ENCODE results near the gene TXNL1. TPM values are rescaled to one million over a fixed set of nuclear protein-coding genes. Genes with fewer than 3 reads are reported as not detected.

Gene TXNL1
- 10 to 100 TPM; 72.8 to 74.5 TPM for total RNA-seq

GRCh38 chr18:56638232-56639103 lies at the start of gene TXNL1:
Gene TXNL1, minus strand, starts transcription at chr18:56638592. Its CDS starts 152 bp downstream, at chr18:56638440.
- ATAC-seq (peak; percentile 99), DNase-seq (peak; percentile 98)
- peaks cover 31% of the 10 kb centered on the region for H3K4me1 Mint-ChIP-seq (ENCODE audit: low read depth)
- ChIA-PET POLR2A (interaction anchor here (0.8 to 3.2 kb wide), 4 partner anchors 12 to 235 kb away, joined by 3 to 29 read pairs (median 4); partner anchors contain the start of gene WDR7), CTCF (interaction anchor here (0.7 to 1.4 kb wide), 5 partner anchors 9 to 70 kb away, joined by 3 to 4 read pairs (median 3); partner anchors contain the start of gene WDR7)
- H3K4me3 Mint-ChIP-seq, result peak within 1 kb of the TSS; percentile 100
- no peaks in the 10 kb centered on the region for H3K9me3 Mint-ChIP-seq
- intact Hi-C loops (cut with micrococcal nuclease), result no loop called here
- no peaks in the 10 kb centered on the region for H3K27me3 Mint-ChIP-seq
- peak within 1 kb of the TSS; percentile 96 for H3K27ac Mint-ChIP-seq
- no peak for TF ChIP-seq CTCF (IDR thresholded peaks at IDR 0.05)
- peaks cover 24% of the 10 kb centered on the region for H3K36me3 Mint-ChIP-seq (ENCODE audit: low read depth)

GRCh38 chr18:56684277-56684676 lies 45.9 kb upstream of the TXNL1 start:
- H3K27me3 Mint-ChIP-seq, result no peaks in the 10 kb centered on the region
- ChIA-PET POLR2A (interaction anchor here (1.0 to 1.1 kb wide), 2 partner anchors 10 to 13 kb away, joined by 3 read pairs; no protein-coding TSS in a partner anchor), CTCF (interaction anchor here (4.0 kb wide), 1 partner anchor 18 kb away, joined by 21 read pairs; no protein-coding TSS in a partner anchor)
- DNase-seq (no peak), ATAC-seq (no peak)
- TF ChIP-seq CTCF (IDR thresholded peaks at IDR 0.05), result no peak
- intact Hi-C loops (cut with micrococcal nuclease), result no loop called here
- peaks cover 8% of the 10 kb centered on the region for H3K36me3 Mint-ChIP-seq (ENCODE audit: low read depth)
- no peaks in the 10 kb centered on the region for H3K9me3 Mint-ChIP-seq
- H3K4me1 Mint-ChIP-seq (ENCODE audit: low read depth), result no peaks in the 10 kb centered on the region
- no peak overlapping the region for H3K27ac Mint-ChIP-seq
- no peak overlapping the region for H3K4me3 Mint-ChIP-seq

GRCh38 chr18:56678836-56679565 lies 40.6 kb upstream of the TXNL1 start:
- Mint-ChIP-seq H3K27ac (no peak overlapping the region), H3K4me3 (no peak overlapping the region), H3K36me3 (ENCODE audit: low read depth) (peaks cover 16% of the 10 kb centered on the region), H3K27me3 (no peaks in the 10 kb centered on the region), H3K4me1 (ENCODE audit: low read depth) (peaks cover 2% of the 10 kb centered on the region), H3K9me3 (peaks cover 2% of the 10 kb centered on the region)
- no peak for TF ChIP-seq CTCF (IDR thresholded peaks at IDR 0.05)
- intact Hi-C loops (cut with micrococcal nuclease), result no loop called here
- POLR2A ChIA-PET, result no interaction called here
- ATAC-seq (no peak), DNase-seq (no peak)
- CTCF ChIA-PET, result no interaction called here

GRCh38 chr18:56676639-56677038 lies 38.2 kb upstream of the TXNL1 start:
- H3K36me3 Mint-ChIP-seq (ENCODE audit: low read depth), result peaks cover 16% of the 10 kb centered on the region
- DNase-seq (no peak), ATAC-seq (no peak)
- no peak overlapping the region for H3K4me3 Mint-ChIP-seq
- POLR2A ChIA-PET, result no interaction called here
- intact Hi-C loops (cut with micrococcal nuclease), result no loop called here
- H3K27ac Mint-ChIP-seq, result no peak overlapping the region
- H3K9me3 Mint-ChIP-seq, result peaks cover 2% of the 10 kb centered on the region
- H3K4me1 Mint-ChIP-seq (ENCODE audit: low read depth), result peaks cover 3% of the 10 kb centered on the region
- CTCF ChIA-PET, result interaction anchor here (0.9 kb wide), 1 partner anchor 15 kb away, joined by 3 read pairs; no protein-coding TSS in a partner anchor
- H3K27me3 Mint-ChIP-seq, result no peaks in the 10 kb centered on the region
- TF ChIP-seq CTCF (IDR thresholded peaks at IDR 0.05), result no peak
